T-helper 22 cell (primary cell): ENCODE measurements around the gene ICOSLG.
"Not testable (repeated sequence)": the region's sequence is repeated elsewhere in the genome, so short reads cannot be mapped to it uniquely, and the experiment has no call there.

Source experiments
- DNase-seq: peaks from one replicate; pipeline ENCODE4 v3.0.0-alpha.2; 2020; ENCODE audit warnings: low read depth

ICOSLG gene

DNA sequence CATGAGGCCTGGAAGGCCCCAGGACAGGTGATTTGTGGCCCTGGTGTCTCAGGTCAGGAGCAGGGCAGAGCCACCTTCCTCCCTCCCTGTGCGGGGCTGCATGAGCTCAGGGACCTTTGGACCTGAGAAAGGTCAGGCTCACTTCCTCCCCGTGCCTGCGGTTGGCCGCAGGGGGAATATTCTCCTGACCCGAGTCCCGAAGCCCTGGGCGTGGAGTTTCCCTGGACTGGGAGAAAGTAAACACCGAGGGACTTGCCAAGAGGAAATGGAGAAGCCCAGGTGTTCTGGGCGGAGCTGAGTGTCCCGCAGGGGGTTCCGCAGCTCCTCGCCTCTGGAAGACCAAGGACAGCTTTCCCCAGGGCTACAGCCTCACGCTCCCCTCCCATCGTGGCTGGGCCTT is 64.6 kb downstream of the ICOSLG start:
- not testable (repeated sequence) for DNase-seq

- DNase-seq = not testable (repeated sequence)
These were observed 65.6 kb downstream of the ICOSLG start for GRCh38 chr21:44175189-44175588.
